Hepatocyte (in vitro differentiated cells): ENCODE results near the gene PTPN1.

Experiments used
- EZH2phosphoT487 ChIP-seq: fragments of 200-600 bp; sonication (generic); IDR thresholded peaks from one replicate; pipeline ENCODE4 v1.6.1; 2018; ENCODE audit warnings: antibody characterized with exemption, mild to moderate bottlenecking, low read depth, moderate library complexity; ENCODE audit not compliant: unreplicated experiment, severe bottlenecking
- TF ChIP-seq, protein P1 (sequence below): fragments of 200-600 bp; sonication (generic); IDR thresholded peaks from 2 replicates; pipeline ENCODE4 v1.5.1; 2016; ENCODE audit warnings: antibody characterized with exemption, mild to moderate bottlenecking; ENCODE audit not compliant: poor library complexity

DNA sequence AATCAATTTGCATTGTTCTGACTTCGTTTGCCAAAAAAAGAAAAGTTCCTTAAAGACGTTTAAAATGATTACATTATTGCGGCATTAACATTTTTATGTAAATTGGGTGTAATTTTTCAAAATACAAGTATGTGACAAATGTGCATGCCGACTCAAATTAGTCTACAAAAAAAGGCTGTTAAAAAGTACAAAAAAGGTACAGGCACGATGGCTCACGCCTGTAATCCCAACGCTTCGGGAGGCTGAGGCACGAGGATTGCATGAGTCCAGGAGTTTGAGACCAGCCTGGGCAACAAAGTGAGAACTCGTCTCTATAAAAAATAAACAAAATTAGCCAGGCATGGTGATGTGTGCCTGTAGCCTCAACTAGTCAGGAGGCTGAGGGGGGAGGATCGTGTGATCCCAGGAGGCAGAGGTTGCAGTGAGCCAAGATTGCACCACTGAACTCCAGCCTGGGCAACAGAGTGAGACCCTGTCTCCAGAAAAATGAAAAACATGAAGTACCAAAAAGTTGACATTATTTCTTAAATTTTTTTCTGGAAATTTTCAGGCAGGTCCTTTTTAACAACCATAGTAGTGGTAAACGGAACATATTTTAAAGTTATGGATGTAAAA is 90.2 kb downstream of the PTPN1 start:
- TF ChIP-seq, protein P1, sequence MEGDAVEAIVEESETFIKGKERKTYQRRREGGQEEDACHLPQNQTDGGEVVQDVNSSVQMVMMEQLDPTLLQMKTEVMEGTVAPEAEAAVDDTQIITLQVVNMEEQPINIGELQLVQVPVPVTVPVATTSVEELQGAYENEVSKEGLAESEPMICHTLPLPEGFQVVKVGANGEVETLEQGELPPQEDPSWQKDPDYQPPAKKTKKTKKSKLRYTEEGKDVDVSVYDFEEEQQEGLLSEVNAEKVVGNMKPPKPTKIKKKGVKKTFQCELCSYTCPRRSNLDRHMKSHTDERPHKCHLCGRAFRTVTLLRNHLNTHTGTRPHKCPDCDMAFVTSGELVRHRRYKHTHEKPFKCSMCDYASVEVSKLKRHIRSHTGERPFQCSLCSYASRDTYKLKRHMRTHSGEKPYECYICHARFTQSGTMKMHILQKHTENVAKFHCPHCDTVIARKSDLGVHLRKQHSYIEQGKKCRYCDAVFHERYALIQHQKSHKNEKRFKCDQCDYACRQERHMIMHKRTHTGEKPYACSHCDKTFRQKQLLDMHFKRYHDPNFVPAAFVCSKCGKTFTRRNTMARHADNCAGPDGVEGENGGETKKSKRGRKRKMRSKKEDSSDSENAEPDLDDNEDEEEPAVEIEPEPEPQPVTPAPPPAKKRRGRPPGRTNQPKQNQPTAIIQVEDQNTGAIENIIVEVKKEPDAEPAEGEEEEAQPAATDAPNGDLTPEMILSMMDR, result no peak
- no peak for TF ChIP-seq EZH2phosphoT487
